A549 (cell line): ENCODE results near the gene HTRA1.

Source experiments
- CEBPB ChIP-seq, 2 experiments: fragments of >200 bp in 1 of 2; sonication (Bioruptor Twin) in 1 of 2; formaldehyde crosslinking in 1 of 2; IDR thresholded peaks; 2 replicates each; pipeline ENCODE4 v1.6.1; 2012 to 2016
- CHD2 ChIP-seq: fragments of 150-350 bp; IDR thresholded peaks from 2 replicates; pipeline ENCODE4 v1.6.1; 2014; ENCODE audit warnings: low read length; ENCODE audit not compliant: partially characterized antibody
- EHMT2 ChIP-seq: fragments of 200-600 bp; sonication (generic); IDR thresholded peaks from 2 replicates; pipeline ENCODE4 v1.6.1; 2016; ENCODE audit warnings: antibody characterized with exemption, low read depth, mild to moderate bottlenecking, moderate library complexity
- HDAC2 ChIP-seq: fragments of 200-600 bp; sonication (generic); IDR thresholded peaks from 2 replicates; pipeline ENCODE4 v1.6.1; 2016
- JUN ChIP-seq, 2 experiments: fragments of >200 bp; sonication (Bioruptor Twin); formaldehyde crosslinking; IDR thresholded peaks; 2 replicates in 1 of 2; 3 replicates in 1 of 2; pipeline ENCODE4 v1.6.1; 2016 to 2017
- KDM1A ChIP-seq: fragments of 200-600 bp; sonication (generic); IDR thresholded peaks from 2 replicates; pipeline ENCODE4 v1.6.1; 2016; ENCODE audit warnings: low read depth, mild to moderate bottlenecking
- MYC ChIP-seq: IDR thresholded peaks from 2 replicates; pipeline ENCODE4 v1.6.1; 2012; ENCODE audit warnings: mild to moderate bottlenecking, inconsistent platforms, low read length, improper control_type of control experiment, borderline replicate concordance
- POLR2A ChIP-seq: IDR thresholded peaks from 2 replicates; pipeline ENCODE4 v1.6.1; 2012; ENCODE audit warnings: mild to moderate bottlenecking, low read length
- RARB ChIP-seq: fragments of 250-450 bp; sonication (Bioruptor Pico); IDR thresholded peaks from 2 replicates; pipeline ENCODE4 v1.8.0; 2021; ENCODE audit warnings: mild to moderate bottlenecking, moderate library complexity
- RFX5 ChIP-seq: fragments of 450-650 bp; IDR thresholded peaks from 2 replicates; pipeline ENCODE4 v1.7.1; 2014; ENCODE audit warnings: antibody characterized with exemption, mild to moderate bottlenecking, moderate library complexity
- SMC3 ChIP-seq: fragments of >200 bp; sonication (Bioruptor Twin); formaldehyde crosslinking; IDR thresholded peaks from 3 replicates; pipeline ENCODE4 v1.6.1; 2018; ENCODE audit warnings: inconsistent platforms
- TF ChIP-seq, protein P1 (sequence below): fragments of >200 bp; sonication (Bioruptor Twin); formaldehyde crosslinking; IDR thresholded peaks from 3 replicates; pipeline ENCODE4 v1.5.1; 2016
- TF ChIP-seq, protein P2 (sequence below): IDR thresholded peaks from 2 replicates; pipeline ENCODE4 v1.6.1; 2012
- TF ChIP-seq, protein P3 (sequence below): fragments of 200-600 bp; sonication (generic); IDR thresholded peaks from 2 replicates; pipeline ENCODE4 v1.6.1; 2016; ENCODE audit warnings: antibody characterized with exemption, mild to moderate bottlenecking, moderate library complexity

DNA sequence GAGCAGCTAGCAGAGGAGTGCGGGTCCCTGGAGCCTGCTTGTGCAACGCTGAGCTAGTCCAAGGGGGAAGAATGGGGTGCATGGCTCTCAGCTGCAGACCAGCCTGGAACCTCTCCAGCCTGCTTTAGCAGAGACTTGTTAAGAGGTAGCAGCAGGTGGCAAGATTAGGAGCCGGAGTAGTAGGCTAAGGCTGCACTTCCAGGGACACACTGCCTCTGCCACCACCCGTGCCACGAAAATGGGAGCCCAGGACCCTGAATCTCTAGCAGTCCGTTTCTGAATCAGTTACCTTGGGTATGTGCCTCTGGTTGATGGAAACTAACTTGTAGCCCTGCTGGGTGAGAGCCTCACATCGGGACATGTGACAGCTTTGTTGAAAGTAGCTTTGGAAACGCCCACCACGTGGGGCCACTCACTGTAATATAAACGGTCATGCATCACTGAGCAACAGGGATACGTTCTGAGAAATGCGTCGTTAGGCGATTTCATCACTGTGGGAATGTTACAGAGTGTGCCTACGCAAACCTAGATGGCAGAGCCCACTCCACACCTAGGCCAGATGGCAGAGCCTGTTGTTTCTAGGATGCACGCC is 25.9 kb downstream of the HTRA1 start:
- TF ChIP-seq POLR2A: no peak
- no peak for TF ChIP-seq HDAC2
- TF ChIP-seq, protein P1, sequence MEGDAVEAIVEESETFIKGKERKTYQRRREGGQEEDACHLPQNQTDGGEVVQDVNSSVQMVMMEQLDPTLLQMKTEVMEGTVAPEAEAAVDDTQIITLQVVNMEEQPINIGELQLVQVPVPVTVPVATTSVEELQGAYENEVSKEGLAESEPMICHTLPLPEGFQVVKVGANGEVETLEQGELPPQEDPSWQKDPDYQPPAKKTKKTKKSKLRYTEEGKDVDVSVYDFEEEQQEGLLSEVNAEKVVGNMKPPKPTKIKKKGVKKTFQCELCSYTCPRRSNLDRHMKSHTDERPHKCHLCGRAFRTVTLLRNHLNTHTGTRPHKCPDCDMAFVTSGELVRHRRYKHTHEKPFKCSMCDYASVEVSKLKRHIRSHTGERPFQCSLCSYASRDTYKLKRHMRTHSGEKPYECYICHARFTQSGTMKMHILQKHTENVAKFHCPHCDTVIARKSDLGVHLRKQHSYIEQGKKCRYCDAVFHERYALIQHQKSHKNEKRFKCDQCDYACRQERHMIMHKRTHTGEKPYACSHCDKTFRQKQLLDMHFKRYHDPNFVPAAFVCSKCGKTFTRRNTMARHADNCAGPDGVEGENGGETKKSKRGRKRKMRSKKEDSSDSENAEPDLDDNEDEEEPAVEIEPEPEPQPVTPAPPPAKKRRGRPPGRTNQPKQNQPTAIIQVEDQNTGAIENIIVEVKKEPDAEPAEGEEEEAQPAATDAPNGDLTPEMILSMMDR: no peak
- no peak for TF ChIP-seq RFX5
- TF ChIP-seq RARB (CRISPR knock-in tag): no peak
- TF ChIP-seq, protein P2, sequence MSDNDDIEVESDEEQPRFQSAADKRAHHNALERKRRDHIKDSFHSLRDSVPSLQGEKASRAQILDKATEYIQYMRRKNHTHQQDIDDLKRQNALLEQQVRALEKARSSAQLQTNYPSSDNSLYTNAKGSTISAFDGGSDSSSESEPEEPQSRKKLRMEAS: no peak
- no peak for TF ChIP-seq CEBPB (IDR thresholded peaks at IDR 0.05)
- TF ChIP-seq EHMT2: no peak
- no peak for TF ChIP-seq CHD2
- no peak for TF ChIP-seq SMC3
- TF ChIP-seq KDM1A: no peak
- TF ChIP-seq JUN (IDR thresholded peaks at IDR 0.05): no peak
- TF ChIP-seq, protein P3, sequence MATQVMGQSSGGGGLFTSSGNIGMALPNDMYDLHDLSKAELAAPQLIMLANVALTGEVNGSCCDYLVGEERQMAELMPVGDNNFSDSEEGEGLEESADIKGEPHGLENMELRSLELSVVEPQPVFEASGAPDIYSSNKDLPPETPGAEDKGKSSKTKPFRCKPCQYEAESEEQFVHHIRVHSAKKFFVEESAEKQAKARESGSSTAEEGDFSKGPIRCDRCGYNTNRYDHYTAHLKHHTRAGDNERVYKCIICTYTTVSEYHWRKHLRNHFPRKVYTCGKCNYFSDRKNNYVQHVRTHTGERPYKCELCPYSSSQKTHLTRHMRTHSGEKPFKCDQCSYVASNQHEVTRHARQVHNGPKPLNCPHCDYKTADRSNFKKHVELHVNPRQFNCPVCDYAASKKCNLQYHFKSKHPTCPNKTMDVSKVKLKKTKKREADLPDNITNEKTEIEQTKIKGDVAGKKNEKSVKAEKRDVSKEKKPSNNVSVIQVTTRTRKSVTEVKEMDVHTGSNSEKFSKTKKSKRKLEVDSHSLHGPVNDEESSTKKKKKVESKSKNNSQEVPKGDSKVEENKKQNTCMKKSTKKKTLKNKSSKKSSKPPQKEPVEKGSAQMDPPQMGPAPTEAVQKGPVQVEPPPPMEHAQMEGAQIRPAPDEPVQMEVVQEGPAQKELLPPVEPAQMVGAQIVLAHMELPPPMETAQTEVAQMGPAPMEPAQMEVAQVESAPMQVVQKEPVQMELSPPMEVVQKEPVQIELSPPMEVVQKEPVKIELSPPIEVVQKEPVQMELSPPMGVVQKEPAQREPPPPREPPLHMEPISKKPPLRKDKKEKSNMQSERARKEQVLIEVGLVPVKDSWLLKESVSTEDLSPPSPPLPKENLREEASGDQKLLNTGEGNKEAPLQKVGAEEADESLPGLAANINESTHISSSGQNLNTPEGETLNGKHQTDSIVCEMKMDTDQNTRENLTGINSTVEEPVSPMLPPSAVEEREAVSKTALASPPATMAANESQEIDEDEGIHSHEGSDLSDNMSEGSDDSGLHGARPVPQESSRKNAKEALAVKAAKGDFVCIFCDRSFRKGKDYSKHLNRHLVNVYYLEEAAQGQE: no peak
- no peak for TF ChIP-seq MYC
